A549 (cell line): ENCODE measurements around the gene SOX13.

Source experiments
- CEBPB ChIP-seq, 2 experiments: fragments of >200 bp in 1 of 2; sonication (Bioruptor Twin) in 1 of 2; formaldehyde crosslinking in 1 of 2; IDR thresholded peaks; 2 replicates each; pipeline ENCODE4 v1.6.1; 2012 to 2016
- CHD2 ChIP-seq: fragments of 150-350 bp; IDR thresholded peaks from 2 replicates; pipeline ENCODE4 v1.6.1; 2014; ENCODE audit warnings: low read length; ENCODE audit not compliant: partially characterized antibody
- CHD4 ChIP-seq: fragments of 200-600 bp; sonication (generic); IDR thresholded peaks from 2 replicates; pipeline ENCODE4 v1.6.1; 2016; ENCODE audit warnings: antibody characterized with exemption, mild to moderate bottlenecking, borderline replicate concordance
- EP300 ChIP-seq, 2 experiments: fragments of >200 bp; sonication (Bioruptor Twin); formaldehyde crosslinking; IDR thresholded peaks; 2 replicates in 1 of 2; 3 replicates in 1 of 2; pipeline ENCODE4 v1.6.1; 2016 to 2017
- ESRRA ChIP-seq: fragments of 150-350 bp; IDR thresholded peaks from 2 replicates; pipeline ENCODE4 v1.6.1; 2014; ENCODE audit warnings: mild to moderate bottlenecking, low read length, borderline replicate concordance
- KDM5A ChIP-seq: fragments of 200-600 bp; sonication (generic); IDR thresholded peaks from 2 replicates; pipeline ENCODE4 v1.6.1; 2016; ENCODE audit warnings: antibody characterized with exemption, mild to moderate bottlenecking
- POLR2A ChIP-seq: IDR thresholded peaks from 2 replicates; pipeline ENCODE4 v1.6.1; 2012; ENCODE audit warnings: mild to moderate bottlenecking, low read length
- POLR2AphosphoS2 ChIP-seq: conservative IDR thresholded peaks from 2 replicates; pipeline ENCODE4 v1.6.1; 2012; ENCODE audit warnings: low read length, improper control_type of control experiment, inconsistent platforms
- RCOR1 ChIP-seq: fragments of 150-350 bp; IDR thresholded peaks from 2 replicates; pipeline ENCODE4 v1.6.1; 2014; ENCODE audit warnings: antibody characterized with exemption, low read length, low read depth
- REST ChIP-seq: fragments of 200-600 bp; sonication (generic); IDR thresholded peaks from 2 replicates; pipeline ENCODE4 v1.6.1; 2016; ENCODE audit warnings: antibody characterized with exemption, mild to moderate bottlenecking, moderate library complexity
- RFX5 ChIP-seq: fragments of 450-650 bp; IDR thresholded peaks from 2 replicates; pipeline ENCODE4 v1.7.1; 2014; ENCODE audit warnings: antibody characterized with exemption, mild to moderate bottlenecking, moderate library complexity
- USF2 ChIP-seq: fragments of 450-650 bp; IDR thresholded peaks from 2 replicates; pipeline ENCODE4 v1.6.1; 2014; ENCODE audit warnings: antibody characterized with exemption
- ZC3H11A ChIP-seq: fragments of 450-650 bp; IDR thresholded peaks from 2 replicates; pipeline ENCODE4 v1.6.1; 2014; ENCODE audit warnings: antibody characterized with exemption, mild to moderate bottlenecking
- TF ChIP-seq, protein P1 (sequence below): fragments of >200 bp; sonication (Bioruptor Twin); formaldehyde crosslinking; IDR thresholded peaks from 3 replicates; pipeline ENCODE4 v1.5.1; 2016

GRCh38 chr1:204093781-204094180 is 20.9 kb downstream of the SOX13 start:
- TF ChIP-seq, protein P1, sequence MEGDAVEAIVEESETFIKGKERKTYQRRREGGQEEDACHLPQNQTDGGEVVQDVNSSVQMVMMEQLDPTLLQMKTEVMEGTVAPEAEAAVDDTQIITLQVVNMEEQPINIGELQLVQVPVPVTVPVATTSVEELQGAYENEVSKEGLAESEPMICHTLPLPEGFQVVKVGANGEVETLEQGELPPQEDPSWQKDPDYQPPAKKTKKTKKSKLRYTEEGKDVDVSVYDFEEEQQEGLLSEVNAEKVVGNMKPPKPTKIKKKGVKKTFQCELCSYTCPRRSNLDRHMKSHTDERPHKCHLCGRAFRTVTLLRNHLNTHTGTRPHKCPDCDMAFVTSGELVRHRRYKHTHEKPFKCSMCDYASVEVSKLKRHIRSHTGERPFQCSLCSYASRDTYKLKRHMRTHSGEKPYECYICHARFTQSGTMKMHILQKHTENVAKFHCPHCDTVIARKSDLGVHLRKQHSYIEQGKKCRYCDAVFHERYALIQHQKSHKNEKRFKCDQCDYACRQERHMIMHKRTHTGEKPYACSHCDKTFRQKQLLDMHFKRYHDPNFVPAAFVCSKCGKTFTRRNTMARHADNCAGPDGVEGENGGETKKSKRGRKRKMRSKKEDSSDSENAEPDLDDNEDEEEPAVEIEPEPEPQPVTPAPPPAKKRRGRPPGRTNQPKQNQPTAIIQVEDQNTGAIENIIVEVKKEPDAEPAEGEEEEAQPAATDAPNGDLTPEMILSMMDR: no peak
- no peak for TF ChIP-seq KDM5A
- no peak for TF ChIP-seq REST
- TF ChIP-seq CHD4: no peak
- TF ChIP-seq EP300 (IDR thresholded peaks at IDR 0.05): no peak
- no peak for TF ChIP-seq RFX5
- TF ChIP-seq POLR2AphosphoS2: no peak
- no peak for TF ChIP-seq ZC3H11A
- TF ChIP-seq POLR2A: no peak
- TF ChIP-seq CEBPB (IDR thresholded peaks at IDR 0.05): no peak
- TF ChIP-seq USF2: no peak
- TF ChIP-seq CHD2: no peak
- no peak for TF ChIP-seq ESRRA
- no peak for TF ChIP-seq RCOR1
